Body of pancreas (tissue), 4 donors: Measurements from ENCODE around the gene VPS18. TPM values are rescaled to one million over a fixed set of nuclear protein-coding genes. Genes with fewer than 3 reads are reported as not detected.

ENCODE experiments used
- ATAC-seq: fragments of 150-250 bp; one replicate; pipeline ENCODE4 v1.9.1; 2016
- DNase-seq, 4 donors: peaks; one replicate each; pipeline ENCODE4 v3.0.0-alpha.2; 2019
- H3K27ac ChIP-seq, 4 donors: fragments of 200-600 bp; sonication (generic); 1 replicate in 3 of 4; 2 replicates in 1 of 4; pipeline versions ENCODE4 v1.5.1 to v1.6.1; 2016 to 2019; ENCODE audit warnings: mild to moderate bottlenecking in 1 of 4, mixed read lengths in 1 of 4, moderate library complexity in 1 of 4
- H3K27me3 ChIP-seq, 2 donors: fragments of 200-600 bp; sonication (generic); one replicate each; pipeline ENCODE4 v1.6.0; 2016; ENCODE audit warnings: mild to moderate bottlenecking in 1 of 2
- H3K36me3 ChIP-seq, 2 donors: fragments of 200-600 bp; sonication (generic); replicated peaks in 1 of 2; 2 replicates each; pipeline ENCODE4 v1.5.1; 2016; ENCODE audit warnings: low read depth in 2 of 2; ENCODE audit not compliant: insufficient read depth in 1 of 2
- H3K4me1 ChIP-seq: fragments of 200-600 bp; sonication (generic); one replicate; pipeline ENCODE4 v1.6.0; 2016
- H3K4me3 ChIP-seq, 2 donors: fragments of 200-600 bp; sonication (generic); 1 replicate in 1 of 2; 2 replicates in 1 of 2; pipeline ENCODE4 v1.5.1; 2016 to 2019
- H3K9me3 ChIP-seq, 3 donors: fragments of 200-600 bp; sonication (generic); 1 replicate in 2 of 3; 2 replicates in 1 of 3; pipeline ENCODE4 v1.5.1; 2016
- POLR2A ChIP-seq, 3 donors: fragments of 450-650 bp; IDR thresholded peaks; one replicate each; pipeline ENCODE4 v1.6.1; 2016; ENCODE audit warnings: antibody characterized with exemption in 3 of 3, mild to moderate bottlenecking in 2 of 3
- WGBS, 2 donors: methylation state at CpG; one replicate each; pipeline ENCODE4 v1.1.5; 2017; 5-methylcytosine and 5-hydroxymethylcytosine counted together
- intact Hi-C: fragments of 100-400 bp; cut with DNase I; formaldehyde crosslinking; loops from one replicate; pipeline ENCODE4 v1.15.1; 2023
- total RNA-seq, 2 donors: library from RNA; depleted of rRNA; stranded (reverse); fragments of >200 nt; gene quantifications; one replicate each; pipeline ENCODE4 v1.1.0, GENCODE V29; 2016
- TF ChIP-seq, protein P1 (sequence below), 7 experiments: fragments of 450-650 bp in 4 of 7; fragments of 200-600 bp in 3 of 7; sonication (generic) in 3 of 7; IDR thresholded peaks; one replicate each; pipeline ENCODE4 v1.5.1; 2016 to 2019; ENCODE audit warnings: antibody characterized with exemption in 7 of 7

VPS18 gene
- total RNA-seq, 2 donors from 2014 or later, result 10.9 to 14.8 TPM

DNA sequence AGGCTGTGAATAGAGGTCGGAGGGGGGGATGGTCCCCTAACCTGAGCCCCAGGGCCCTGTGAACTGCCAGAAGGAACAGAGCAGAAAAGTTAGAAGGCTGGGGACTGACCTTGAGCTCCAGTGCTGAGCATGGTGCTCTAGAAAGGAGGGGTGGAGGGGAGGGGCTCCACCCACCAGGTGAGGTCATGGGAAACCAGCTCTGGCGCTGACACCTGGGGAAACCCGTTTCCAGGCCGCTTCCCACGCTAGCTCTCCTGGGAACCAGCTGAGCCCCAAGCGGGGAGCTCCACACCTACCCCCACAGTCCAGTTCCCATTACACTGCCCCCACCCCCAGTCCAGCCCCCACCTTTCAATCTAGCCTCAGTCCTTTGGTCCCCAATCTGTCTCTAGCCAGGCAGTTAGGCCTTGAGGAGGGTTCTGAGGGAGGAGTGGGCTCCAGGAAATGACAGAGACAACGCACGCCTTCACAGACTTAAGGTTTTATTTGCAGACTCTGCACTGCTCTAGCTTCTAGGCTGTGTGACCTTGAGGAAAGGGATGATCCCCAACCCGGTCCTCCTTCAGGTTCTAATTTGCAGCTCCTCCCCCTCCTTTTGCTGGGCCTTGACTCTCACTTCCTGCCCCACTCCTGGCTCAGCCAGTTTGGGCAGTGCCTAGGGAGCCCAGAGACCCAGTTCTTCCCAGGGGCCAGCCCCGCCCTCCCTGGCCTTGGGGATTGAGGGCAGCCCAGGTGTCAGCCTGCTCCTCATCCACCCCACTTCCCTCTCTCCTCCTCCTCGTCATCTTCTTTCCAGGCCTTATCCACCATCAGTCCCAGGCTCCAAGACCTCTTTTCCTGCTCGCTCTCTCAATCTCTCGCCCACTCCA is 22.3 kb upstream of the VPS18 start:
- intact Hi-C loops, result no loop called here
- no peaks in the 10 kb centered on the region for H3K9me3 ChIP-seq
- ATAC-seq (peak; percentile 91), DNase-seq (peak; percentile 96 to 98 (median 97))
- H3K27ac ChIP-seq, result peak overlapping the region; percentile 95 to 100 (median 97)
- H3K27me3 ChIP-seq, result no peaks in the 10 kb centered on the region
- TF ChIP-seq POLR2A (IDR thresholded peaks at IDR 0.05), result peak; percentile 44 to 70 (median 65)
- TF ChIP-seq, protein P1, sequence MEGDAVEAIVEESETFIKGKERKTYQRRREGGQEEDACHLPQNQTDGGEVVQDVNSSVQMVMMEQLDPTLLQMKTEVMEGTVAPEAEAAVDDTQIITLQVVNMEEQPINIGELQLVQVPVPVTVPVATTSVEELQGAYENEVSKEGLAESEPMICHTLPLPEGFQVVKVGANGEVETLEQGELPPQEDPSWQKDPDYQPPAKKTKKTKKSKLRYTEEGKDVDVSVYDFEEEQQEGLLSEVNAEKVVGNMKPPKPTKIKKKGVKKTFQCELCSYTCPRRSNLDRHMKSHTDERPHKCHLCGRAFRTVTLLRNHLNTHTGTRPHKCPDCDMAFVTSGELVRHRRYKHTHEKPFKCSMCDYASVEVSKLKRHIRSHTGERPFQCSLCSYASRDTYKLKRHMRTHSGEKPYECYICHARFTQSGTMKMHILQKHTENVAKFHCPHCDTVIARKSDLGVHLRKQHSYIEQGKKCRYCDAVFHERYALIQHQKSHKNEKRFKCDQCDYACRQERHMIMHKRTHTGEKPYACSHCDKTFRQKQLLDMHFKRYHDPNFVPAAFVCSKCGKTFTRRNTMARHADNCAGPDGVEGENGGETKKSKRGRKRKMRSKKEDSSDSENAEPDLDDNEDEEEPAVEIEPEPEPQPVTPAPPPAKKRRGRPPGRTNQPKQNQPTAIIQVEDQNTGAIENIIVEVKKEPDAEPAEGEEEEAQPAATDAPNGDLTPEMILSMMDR (IDR thresholded peaks at IDR 0.05), result no peak
- H3K36me3 ChIP-seq, result no peaks in the 10 kb centered on the region
- no peak overlapping the region for H3K4me3 ChIP-seq
- H3K4me1 ChIP-seq, result peaks cover 53% of the 10 kb centered on the region
- WGBS, 2 donors, result 22 to 25% methylated on average over 13 of the region's 13 CpGs

DNA sequence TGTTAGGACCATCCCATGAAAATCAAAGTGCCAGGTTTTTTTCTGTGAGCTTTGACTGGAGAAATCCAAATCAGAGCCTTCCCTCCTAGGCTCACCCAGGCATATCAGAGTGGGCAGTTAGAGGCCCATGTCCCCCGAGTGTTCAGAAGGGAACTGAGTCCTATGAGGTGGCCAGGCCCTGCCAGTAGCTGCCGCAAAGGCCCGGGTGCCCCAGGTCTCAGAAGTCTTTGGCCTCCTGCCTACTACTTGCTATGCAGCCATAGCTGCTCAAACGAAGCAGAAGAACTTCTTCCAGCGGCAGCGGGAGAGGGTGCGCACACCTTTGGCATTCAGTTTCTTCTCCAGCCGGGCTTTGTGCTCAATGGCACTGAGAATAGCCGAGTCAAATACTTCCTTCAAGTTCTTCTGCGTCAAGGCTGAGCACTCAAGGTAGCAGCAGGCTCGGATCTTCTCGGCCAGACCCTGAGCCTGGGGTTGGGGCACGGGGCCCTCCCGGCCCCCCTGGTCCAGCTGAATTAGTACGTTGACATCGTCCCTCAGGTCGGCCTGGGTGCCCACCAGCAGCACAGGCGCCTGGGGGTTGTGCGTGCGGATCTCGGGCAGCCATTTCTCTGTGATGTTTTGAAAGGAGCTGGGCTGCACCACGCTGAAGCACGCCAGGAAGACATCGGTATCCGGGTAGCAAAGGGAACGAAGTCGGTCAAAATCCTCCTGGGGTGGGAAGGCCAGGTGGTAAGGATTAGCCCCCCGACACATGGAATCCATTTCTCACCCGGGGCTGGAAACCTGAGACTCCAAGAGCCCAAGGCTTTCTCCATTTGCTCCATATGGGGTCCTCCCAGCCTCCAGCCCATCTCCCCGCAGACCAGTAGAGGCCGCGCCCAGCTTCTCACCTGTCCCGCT is 21.2 kb upstream of the VPS18 start:
- 29% methylated on average over 33 of the region's 33 CpGs; no CpG with 5 or more reads in 1 of the 2 donors for WGBS, 2 donors
- peak in 2 of 4 donors; percentile 27 to 39 for DNase-seq
- H3K36me3 ChIP-seq, result no peaks in the 10 kb centered on the region
- peaks cover 53% of the 10 kb centered on the region for H3K4me1 ChIP-seq
- peak in 1 of 3 donors; percentile 18 for TF ChIP-seq POLR2A (IDR thresholded peaks at IDR 0.05)
- TF ChIP-seq, protein P1 (IDR thresholded peaks at IDR 0.05), result no peak
- H3K9me3 ChIP-seq, result no peaks in the 10 kb centered on the region
- ATAC-seq, result no peak
- H3K27ac ChIP-seq, result peak overlapping the region; percentile 95 to 100 (median 97)
- peak overlapping the region in 1 of 2 donors; percentile 26 for H3K4me3 ChIP-seq
- H3K27me3 ChIP-seq, result no peaks in the 10 kb centered on the region
- intact Hi-C loops, result no loop called here

DNA sequence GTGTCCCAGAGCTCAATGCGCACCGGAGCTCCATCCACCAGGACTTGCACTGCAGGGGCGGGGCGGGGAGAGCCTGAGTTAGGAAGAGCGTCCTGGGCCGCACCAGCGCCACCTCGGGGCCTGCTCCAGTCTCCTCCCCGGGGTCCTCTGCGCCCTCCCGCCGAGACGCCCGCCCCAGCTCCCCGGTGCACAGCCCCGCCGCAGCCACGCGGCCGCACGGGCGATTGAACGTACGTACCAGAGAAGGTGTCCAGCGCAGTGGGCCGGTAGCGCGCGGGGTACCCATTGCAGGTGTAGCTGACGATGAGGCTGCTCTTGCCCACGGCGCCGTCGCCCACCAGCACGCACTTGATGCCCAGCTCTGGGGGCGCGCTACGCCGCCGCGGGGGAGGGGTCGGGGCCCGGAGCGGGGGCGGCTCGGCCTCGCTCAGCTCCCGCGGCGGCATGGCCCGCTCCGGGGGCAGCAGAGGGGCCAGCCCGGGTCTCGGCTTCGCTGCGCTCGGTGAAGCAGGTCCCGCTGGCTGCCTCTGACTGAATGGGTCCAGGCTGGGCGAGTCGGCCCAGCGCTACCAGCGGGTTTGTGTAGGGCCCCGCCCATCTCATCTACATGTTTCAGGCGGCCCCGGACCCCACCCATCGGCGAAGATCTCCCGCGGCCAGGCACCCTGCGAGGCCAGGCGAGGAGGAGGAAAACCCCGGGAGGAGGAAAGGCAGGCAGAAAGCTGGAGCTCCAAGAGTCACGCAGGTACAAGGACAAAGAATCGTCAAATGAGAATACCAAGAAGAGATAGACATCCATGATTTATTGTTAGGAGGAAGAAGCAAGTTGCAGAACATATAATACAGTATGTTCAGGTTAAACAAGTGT is 20.3 kb upstream of the VPS18 start, which contains the start of gene RHOV:
TSS of gene RHOV (minus strand) at position 541 of the 868 bp plus-strand sequence. CDS start at position 446, 95 bp downstream.
- intact Hi-C loops, result no loop called here
- no peaks in the 10 kb centered on the region for H3K9me3 ChIP-seq
- peak within 1 kb of the TSS; percentile 95 to 100 (median 97) for H3K27ac ChIP-seq
- peak; percentile 58 to 68 (median 66) for TF ChIP-seq POLR2A (IDR thresholded peaks at IDR 0.05)
- TF ChIP-seq, protein P1 (IDR thresholded peaks at IDR 0.05), result peak; percentile 19 to 67 (median 60)
- H3K4me1 ChIP-seq, result peaks cover 53% of the 10 kb centered on the region
- WGBS, 2 donors, result 0 to 1% methylated on average over 13 to 55 of the region's 74 CpGs
- peak within 1 kb of the TSS; percentile 26 to 40 for H3K4me3 ChIP-seq
- no peaks in the 10 kb centered on the region for H3K36me3 ChIP-seq
- no peaks in the 10 kb centered on the region for H3K27me3 ChIP-seq
- ATAC-seq, result peak; percentile 68
- DNase-seq, result peak; percentile 88 to 93 (median 92)

DNA sequence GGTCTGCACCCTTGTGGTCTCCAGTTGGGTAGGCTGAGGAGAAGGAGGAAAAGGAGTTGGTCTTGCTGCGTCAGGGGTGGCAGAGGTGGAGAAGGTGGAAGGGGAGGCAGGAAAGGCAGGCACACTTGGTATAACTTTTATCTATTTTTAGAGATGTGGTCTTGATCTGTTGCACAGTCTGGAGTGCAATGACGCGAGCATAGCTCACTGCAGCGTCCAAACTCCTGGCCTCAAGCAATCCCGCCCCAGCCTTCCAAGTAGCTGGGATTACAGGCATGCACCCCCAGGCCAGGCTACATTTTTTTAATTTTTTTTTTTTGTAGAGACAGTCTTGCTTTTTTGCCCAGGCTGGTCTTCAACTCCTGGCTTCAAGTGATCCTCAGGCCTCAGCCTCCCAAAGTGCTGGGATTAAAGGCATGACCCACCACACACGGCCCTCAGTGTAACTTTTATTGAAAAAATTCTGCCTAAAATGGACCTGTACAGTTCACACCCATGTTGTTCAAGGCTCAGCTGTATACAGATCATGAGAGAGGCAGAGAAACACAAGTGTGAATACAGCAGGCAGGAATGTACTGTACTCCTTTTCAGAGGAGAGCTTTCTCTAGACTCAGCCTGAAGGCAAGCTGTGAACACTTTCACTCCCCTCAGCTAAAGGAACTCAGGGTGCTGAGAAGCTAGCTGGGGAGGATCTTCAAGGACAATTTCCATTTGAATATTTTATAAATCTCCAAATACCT is 18.1 kb upstream of the VPS18 start:
- no peaks in the 10 kb centered on the region for H3K36me3 ChIP-seq
- no peak for DNase-seq
- intact Hi-C loops, result no loop called here
- H3K9me3 ChIP-seq, result no peaks in the 10 kb centered on the region
- TF ChIP-seq, protein P1 (IDR thresholded peaks at IDR 0.05), result no peak
- TF ChIP-seq POLR2A (IDR thresholded peaks at IDR 0.05), result no peak
- no peaks in the 10 kb centered on the region for H3K27me3 ChIP-seq
- H3K4me3 ChIP-seq, result no peak overlapping the region
- ATAC-seq, result no peak
- 88 to 91% methylated on average over 6 of the region's 6 CpGs for WGBS, 2 donors
- H3K27ac ChIP-seq, result no peak overlapping the region
- peaks cover 35% of the 10 kb centered on the region for H3K4me1 ChIP-seq
